ENCODE data around the gene P2RX7. TPM values are rescaled to one million over a fixed set of nuclear protein-coding genes. Genes with fewer than 3 reads are reported as not detected.

P2RX7 gene
- total and polyA plus RNA-seq, 9 donors: 4.7 to 10.8 (median 6.9) TPM

GRCh38 chr12:121219353-121219986 lies 86.8 kb downstream of the P2RX7 start:
- 93 to 98% (median 94%) methylated on average over 3 of the region's 3 CpGs for WGBS, 3 donors
- no peaks in the 10 kb centered on the region for H3K36me3 ChIP-seq

GRCh38 chr12:121222847-121223246 lies 90.2 kb downstream of the P2RX7 start:
- no peak for DNase-seq
- H3K9me3 ChIP-seq: no peaks in the 10 kb centered on the region
- no peak overlapping the region for H3K4me3 ChIP-seq
- H3K36me3 ChIP-seq: no peaks in the 10 kb centered on the region
- H3K27ac ChIP-seq: no peak overlapping the region
- intact Hi-C loops (cut with DNase I): loop anchor here in 2 of 4 donors (10.0 kb wide), 3 partner anchors 48 to 108 kb away; partner anchors contain the start of gene P2RX7 (in 1 of the 2)
- peaks cover 5% of the 10 kb centered on the region for H3K4me1 ChIP-seq (ENCODE audit: insufficient read depth)
- TF ChIP-seq CTCF (IDR thresholded peaks at IDR 0.05) (no peak), EP300 (IDR thresholded peaks at IDR 0.05) (no peak), POLR2A (IDR thresholded peaks at IDR 0.05) (no peak)
- H3K27me3 ChIP-seq: no peaks in the 10 kb centered on the region
- whole genome bisulfite sequencing, 3 donors: 93 to 97% (median 94%) methylated on average over 10 of the region's 10 CpGs

More at GRCh38 chr12:121219353-121219986, 86.8 kb downstream of the P2RX7 start:
- Histone ChIP-seq H3K27me3 (no peaks in the 10 kb centered on the region), H3K9me3 (no peaks in the 10 kb centered on the region), H3K27ac (peak overlapping the region in 1 of 2 donors; percentile 6), H3K4me1 (ENCODE audit: insufficient read depth) (peaks cover 3% of the 10 kb centered on the region), H3K4me3 (no peak overlapping the region)
- intact Hi-C loops (cut with DNase I): no loop called here
- TF ChIP-seq CTCF (IDR thresholded peaks at IDR 0.05): no peak
- TF ChIP-seq EP300 (IDR thresholded peaks at IDR 0.05): no peak
- no peak for TF ChIP-seq POLR2A (IDR thresholded peaks at IDR 0.05)
- DNase-seq: no peak

- DNase-seq: peak in 1 of 5 donors; percentile 37
- WGBS, 3 donors: 82 to 89% (median 88%) methylated on average over 19 of the region's 19 CpGs
- Histone ChIP-seq H3K9me3 (no peaks in the 10 kb centered on the region), H3K4me3 (no peak overlapping the region), H3K27ac (peak overlapping the region in 1 of 2 donors; percentile 74), H3K36me3 (no peaks in the 10 kb centered on the region), H3K27me3 (no peaks in the 10 kb centered on the region), H3K4me1 (ENCODE audit: insufficient read depth) (peaks cover 5% of the 10 kb centered on the region)
- intact Hi-C loops (cut with DNase I): loop anchor here in 2 of 4 donors (10.0 kb wide), 3 partner anchors 49 to 109 kb away; partner anchors contain the start of gene P2RX7 (in 1 of the 2)
- TF ChIP-seq CTCF (IDR thresholded peaks at IDR 0.05) (no peak), EP300 (IDR thresholded peaks at IDR 0.05) (no peak), POLR2A (IDR thresholded peaks at IDR 0.05) (no peak)
Measured at GRCh38 chr12:121223292-121224285, 90.9 kb downstream of the P2RX7 start.

- Histone ChIP-seq H3K27me3 (no peaks in the 10 kb centered on the region), H3K9me3 (no peaks in the 10 kb centered on the region), H3K4me3 (no peak overlapping the region), H3K27ac (peak overlapping the region in 1 of 2 donors; percentile 74), H3K36me3 (no peaks in the 10 kb centered on the region), H3K4me1 (ENCODE audit: insufficient read depth) (peaks cover 5% of the 10 kb centered on the region)
- DNase-seq: peak in 4 of 5 donors; percentile 49 to 76 (median 66)
- TF ChIP-seq EP300 (IDR thresholded peaks at IDR 0.05) (no peak), POLR2A (IDR thresholded peaks at IDR 0.05) (no peak), CTCF (IDR thresholded peaks at IDR 0.05) (no peak)
- WGBS, 3 donors: 12 to 48% (median 24%) methylated on average over 8 of the region's 8 CpGs
- intact Hi-C loops (cut with DNase I): loop anchor here in 2 of 4 donors (10.0 kb wide), 3 partner anchors 50 to 110 kb away; partner anchors contain the start of gene P2RX7 (in 1 of the 2)
Measured at GRCh38 chr12:121224591-121224990, 91.9 kb downstream of the P2RX7 start.

Data from ovary (tissue), 9 donors.